ENCODE data around the gene PDK2.

The PDK2 gene

GRCh38 chr17:50094753-50095619, at the start of gene PDK2:
TSS of gene PDK2 (plus strand) at chr17:50095351. CDS start at chr17:50095436, 85 bp downstream.
- peak; percentile 96 for DNase-seq

GRCh38 chr17:50046179-50046578, 49.0 kb upstream of the PDK2 start:
- DNase-seq: no peak

GRCh38 chr17:50046667-50047066, 48.5 kb upstream of the PDK2 start:
- no peak for DNase-seq

- no peak for DNase-seq
These were observed 48.1 kb upstream of the PDK2 start for GRCh38 chr17:50047083-50047482.

GRCh38 chr17:50047488-50048126, 47.5 kb upstream of the PDK2 start:
- no peak for DNase-seq

- DNase-seq: no peak
These were observed 46.9 kb upstream of the PDK2 start for GRCh38 chr17:50048146-50048720.

- DNase-seq: no peak
These were observed 46.2 kb upstream of the PDK2 start for GRCh38 chr17:50048988-50049387.

GRCh38 chr17:50049636-50050035, 45.5 kb upstream of the PDK2 start:
- no peak for DNase-seq

- no peak for DNase-seq
These were observed 44.6 kb upstream of the PDK2 start for GRCh38 chr17:50050431-50051032.

- DNase-seq: peak; percentile 75
These were observed 44.0 kb upstream of the PDK2 start for GRCh38 chr17:50051082-50051576.

- DNase-seq: no peak
These were observed 43.5 kb upstream of the PDK2 start for GRCh38 chr17:50051606-50052005.

- DNase-seq: no peak
These were observed 42.8 kb upstream of the PDK2 start for GRCh38 chr17:50052241-50052796.

GRCh38 chr17:50052822-50053653, 42.1 kb upstream of the PDK2 start:
- no peak for DNase-seq

GRCh38 chr17:50053654-50053960, 41.5 kb upstream of the PDK2 start:
- no peak for DNase-seq

- DNase-seq: peak; percentile 7
These were observed 40.1 kb upstream of the PDK2 start for GRCh38 chr17:50055055-50055425.

- peak; percentile 60 for DNase-seq
These were observed 39.5 kb upstream of the PDK2 start, which contains the start of gene ITGA3 for GRCh38 chr17:50055426-50056216. TSS of gene ITGA3 (plus strand) at chr17:50056110. CDS start at chr17:50056440, 330 bp downstream.

- peak; percentile 74 for DNase-seq
These were observed 38.8 kb upstream of the PDK2 start for GRCh38 chr17:50056217-50056960.

- DNase-seq: no peak
These were observed 38.2 kb upstream of the PDK2 start for GRCh38 chr17:50056961-50057330.

- no peak for DNase-seq
These were observed 37.6 kb upstream of the PDK2 start for GRCh38 chr17:50057521-50057991.

GRCh38 chr17:50058296-50058953, 36.7 kb upstream of the PDK2 start:
- no peak for DNase-seq

Measured in stimulated activated CD4-positive, alpha-beta T cell treated with anti-CD3 and anti-CD28 coated beads, Interleukin-4, amount 100 ng/mL, for 24 hours (primary cell).